Spleen (tissue), 11 donors: ENCODE measurements around the gene CACNA1C. TPM values are rescaled to one million over a fixed set of nuclear protein-coding genes. Genes with fewer than 3 reads are reported as not detected.
A peak's percentile ranks its signal among the peaks of the same experiment; 100 is the strongest.

Experiments
- DNase-seq: peaks from one replicate; pipeline ENCODE4 v3.0.0-alpha.2; 2020
- H3K27ac ChIP-seq, 8 donors: fragments of 200-600 bp; sonication (generic) in 7 of 8; 1 replicate in 4 of 8; 2 replicates in 4 of 8; pipeline versions ENCODE4 v1.5.0 to v1.8.0; 2016 to 2021; ENCODE audit warnings: inconsistent platforms in 4 of 8, mild to moderate bottlenecking in 4 of 8, moderate library complexity in 1 of 8
- H3K27me3 ChIP-seq, 7 donors: fragments of 200-600 bp; sonication (generic) in 6 of 7; replicated peaks in 1 of 7; 1 replicate in 4 of 7; 2 replicates in 3 of 7; pipeline versions ENCODE4 v1.5.0 to v1.8.0; 2016 to 2021; ENCODE audit warnings: inconsistent platforms in 3 of 7, mild to moderate bottlenecking in 1 of 7
- H3K36me3 ChIP-seq, 6 donors: fragments of 200-600 bp; sonication (generic) in 5 of 6; 1 replicate in 4 of 6; 2 replicates in 2 of 6; pipeline versions ENCODE4 v1.5.0 to v1.8.0; 2016 to 2021; ENCODE audit warnings: inconsistent platforms in 2 of 6
- H3K4me1 ChIP-seq, 6 donors: fragments of 200-600 bp; sonication (generic) in 5 of 6; 1 replicate in 3 of 6; 2 replicates in 3 of 6; pipeline versions ENCODE4 v1.5.0 to v1.8.0; 2016 to 2021; ENCODE audit warnings: inconsistent platforms in 3 of 6
- H3K4me3 ChIP-seq, 8 donors: fragments of 200-600 bp; sonication (generic) in 7 of 8; 1 replicate in 4 of 8; 2 replicates in 4 of 8; pipeline versions ENCODE4 v1.5.0 to v1.8.0; 2016 to 2021; ENCODE audit warnings: inconsistent platforms in 4 of 8, mild to moderate bottlenecking in 4 of 8, moderate library complexity in 2 of 8
- H3K9me3 ChIP-seq, 8 donors: fragments of 200-600 bp; sonication (generic) in 7 of 8; 1 replicate in 4 of 8; 2 replicates in 4 of 8; pipeline versions ENCODE4 v1.5.0 to v1.8.0; 2016 to 2021; ENCODE audit warnings: inconsistent platforms in 4 of 8
- CTCF ChIP-seq, 11 experiments: fragments of 200-600 bp in 7 of 11; fragments of 450-650 bp in 4 of 11; sonication (generic) in 4 of 11; IDR thresholded peaks in 8 of 11; conservative IDR thresholded peaks in 3 of 11; 1 replicate in 7 of 11; 2 replicates in 4 of 11; pipeline versions ENCODE4 v1.4.0 to v1.8.0; 2016 to 2021; ENCODE audit warnings: antibody characterized with exemption in 11 of 11, inconsistent platforms in 4 of 11, mild to moderate bottlenecking in 1 of 11
- POLR2A ChIP-seq, 3 donors: fragments of 450-650 bp; IDR thresholded peaks; one replicate each; pipeline ENCODE4 v1.5.1; 2017; ENCODE audit warnings: antibody characterized with exemption in 3 of 3, mild to moderate bottlenecking in 1 of 3
- POLR2AphosphoS5 ChIP-seq, 3 donors: sonication (generic); formaldehyde crosslinking; IDR thresholded peaks; one replicate each; pipeline ENCODE4 v1.5.1; 2017; ENCODE audit warnings: antibody characterized with exemption in 3 of 3
- whole genome bisulfite sequencing, 5 donors: extraction: QIAGEN DNeasy Blood & Tissue Kit in 3 of 5; methylation state at CpG; one replicate each; pipeline versions ENCODE4 v1.1.5 to v1.1.7; 2013 to 2018; 5-methylcytosine and 5-hydroxymethylcytosine counted together
- intact Hi-C: fragments of 100-400 bp; cut with DNase I; formaldehyde crosslinking; loops from one replicate; pipeline ENCODE4 v1.15.0; 2023; ENCODE audit warnings: low total_unique reads
- polyA plus RNA-seq, 3 donors: library from polyadenylated mRNA; stranded (reverse); fragments of 200-250 nt; gene quantifications; one replicate each; pipeline ENCODE4 v1.2.1, GENCODE V29; 2013
- total RNA-seq, 7 donors: library from RNA; depleted of rRNA in 3 of 7; stranded (reverse); fragments of >200 nt in 3 of 7; fragmentation: NEBNext Ultra II Directional in 4 of 7; extraction: Animal tissue kit (Norgen Biotek cat#: 25700) in 4 of 7; gene quantifications; one replicate each; pipeline versions ENCODE4 v1.1.0 to v1.2.1, GENCODE V29; 2016 to 2021
- donor health status: healthy with polysubstance abuse.
- donor health status: DM: no; HTN: no; CAD: no; lungs with moderate emphysema.
- donor health status: DM: no; HTN: no; CAD: no.
- donor health status: Bipolar disorder and iron deficiency.
- donor health status: healthy.
- donor health status: DM: no; HTN: no; CAD: no.
- donor health status: DM: yes; HTN: yes; CAD: no.

Gene CACNA1C
- total and polyA plus RNA-seq, 10 donors = 0.67 to 27.6 (median 18.4) TPM

DNA sequence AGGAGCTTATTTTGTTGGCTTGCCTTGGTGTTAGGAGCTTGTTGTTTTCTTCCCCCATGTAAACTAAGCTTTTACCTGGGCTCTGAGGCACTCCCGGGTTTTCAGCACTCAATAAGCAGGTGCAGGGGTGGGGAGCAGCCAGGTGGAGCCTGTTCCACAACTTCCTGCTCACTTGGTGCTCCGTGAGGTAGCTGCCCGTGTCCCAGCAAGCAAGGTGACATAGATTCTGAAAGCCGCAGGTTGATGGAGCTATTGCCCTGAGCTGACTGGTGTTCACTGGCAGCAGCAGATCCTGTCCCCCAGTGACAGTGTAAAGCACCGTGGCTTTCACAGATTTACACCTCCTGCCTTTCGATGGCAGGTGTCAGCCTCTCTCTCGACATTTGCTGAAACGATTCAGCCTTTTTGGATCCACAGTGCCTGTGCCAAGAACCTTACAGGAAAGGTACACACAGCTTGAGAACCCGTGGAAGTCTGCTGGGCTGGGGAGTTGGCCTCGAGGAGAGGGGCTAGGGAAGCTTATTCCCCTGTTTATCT, 446.2 kb downstream of the CACNA1C start:
- peaks cover 13 to 61% (median 28%) of the 10 kb centered on the region in 6 donors for H3K4me1 ChIP-seq
- DNase-seq = no peak
- no peaks in the 10 kb centered on the region for H3K9me3 ChIP-seq
- H3K27ac ChIP-seq = peak overlapping the region in 3 of 8 donors; percentile 74 to 80 (median 80)
- intact Hi-C loops = no loop called here
- TF ChIP-seq POLR2A (IDR thresholded peaks at IDR 0.05) = no peak
- TF ChIP-seq POLR2AphosphoS5 (IDR thresholded peaks at IDR 0.05) = no peak
- TF ChIP-seq CTCF (IDR thresholded peaks at IDR 0.05 in 8 of 11, conservative IDR thresholded peaks at IDR 0.05 in 3 of 11) = no peak
- H3K27me3 ChIP-seq = peaks cover 0 to 32% (median 0%) of the 10 kb centered on the region in 7 donors
- no peak overlapping the region for H3K4me3 ChIP-seq
- 71 to 82% (median 78%) methylated on average over 10 of the region's 10 CpGs for WGBS, 5 donors
- no peaks in the 10 kb centered on the region for H3K36me3 ChIP-seq

GRCh38 chr12:2501464-2502191, 448.8 kb downstream of the CACNA1C start:
- 21 to 37% (median 26%) methylated on average over 14 of the region's 14 CpGs for WGBS, 5 donors
- H3K4me3 ChIP-seq = no peak overlapping the region
- peaks cover 0 to 32% (median 0%) of the 10 kb centered on the region in 7 donors for H3K27me3 ChIP-seq
- no peaks in the 10 kb centered on the region for H3K36me3 ChIP-seq
- H3K9me3 ChIP-seq = no peaks in the 10 kb centered on the region
- peak; percentile 84 for DNase-seq
- TF ChIP-seq CTCF (IDR thresholded peaks at IDR 0.05 in 8 of 11, conservative IDR thresholded peaks at IDR 0.05 in 3 of 11) = peak in 1 of 11 experiments; percentile 19
- TF ChIP-seq POLR2A (IDR thresholded peaks at IDR 0.05) = no peak
- peak; percentile 81 to 89 (median 88) for TF ChIP-seq POLR2AphosphoS5 (IDR thresholded peaks at IDR 0.05)
- intact Hi-C loops = no loop called here
- peaks cover 0 to 38% (median 9%) of the 10 kb centered on the region in 6 donors for H3K4me1 ChIP-seq
- H3K27ac ChIP-seq = peak overlapping the region; percentile 10 to 80 (median 74)

- Histone ChIP-seq H3K9me3 (no peaks in the 10 kb centered on the region), H3K27me3 (peaks cover 0 to 32% (median 0%) of the 10 kb centered on the region in 7 donors), H3K27ac (peak overlapping the region in 4 of 8 donors; percentile 25 to 80 (median 70)), H3K4me1 (peaks cover 0 to 43% (median 15%) of the 10 kb centered on the region in 6 donors), H3K4me3 (no peak overlapping the region), H3K36me3 (no peaks in the 10 kb centered on the region)
- DNase-seq = no peak
- intact Hi-C loops = no loop called here
- TF ChIP-seq POLR2A (IDR thresholded peaks at IDR 0.05) = no peak
- no peak for TF ChIP-seq POLR2AphosphoS5 (IDR thresholded peaks at IDR 0.05)
- no peak for TF ChIP-seq CTCF (IDR thresholded peaks at IDR 0.05 in 8 of 11, conservative IDR thresholded peaks at IDR 0.05 in 3 of 11)
- 77 to 89% (median 84%) methylated on average over 5 of the region's 5 CpGs for WGBS, 5 donors
Observed at GRCh38 chr12:2503036-2503435, 450.2 kb downstream of the CACNA1C start.

GRCh38 chr12:2503762-2504161, 451.0 kb downstream of the CACNA1C start:
- intact Hi-C loops = no loop called here
- Histone ChIP-seq H3K4me1 (peaks cover 0 to 48% (median 15%) of the 10 kb centered on the region in 6 donors), H3K27me3 (peaks cover 0 to 32% (median 0%) of the 10 kb centered on the region in 7 donors), H3K9me3 (no peaks in the 10 kb centered on the region), H3K4me3 (no peak overlapping the region), H3K36me3 (no peaks in the 10 kb centered on the region), H3K27ac (peak overlapping the region in 6 of 8 donors; percentile 10 to 66 (median 26))
- 32 to 45% (median 39%) methylated on average over 4 to 7 of the region's 7 CpGs for WGBS, 5 donors
- TF ChIP-seq POLR2AphosphoS5 (IDR thresholded peaks at IDR 0.05) (peak in 1 of 3 donors; percentile 27), POLR2A (IDR thresholded peaks at IDR 0.05) (no peak)
- DNase-seq = no peak
